GM18951 (cell line): ENCODE data around the gene WNT4.

ENCODE experiments used
- POLR2A ChIP-seq: IDR thresholded peaks from 4 replicates; pipeline ENCODE4 v1.6.1; 2011; ENCODE audit warnings: mild to moderate bottlenecking; ENCODE audit not compliant: insufficient read length, insufficient read depth; ENCODE audit errors: extremely low read depth
- in situ Hi-C: fragments of 300-500 bp; cut with MboI; formaldehyde crosslinking; loops from one replicate; pipeline ENCODE4 v1.12.0; 2022; ENCODE audit warnings: low sequenced_read_pairs, mixed read lengths, inconsistent platforms; ENCODE audit not compliant: unreplicated experiment

The WNT4 gene

DNA sequence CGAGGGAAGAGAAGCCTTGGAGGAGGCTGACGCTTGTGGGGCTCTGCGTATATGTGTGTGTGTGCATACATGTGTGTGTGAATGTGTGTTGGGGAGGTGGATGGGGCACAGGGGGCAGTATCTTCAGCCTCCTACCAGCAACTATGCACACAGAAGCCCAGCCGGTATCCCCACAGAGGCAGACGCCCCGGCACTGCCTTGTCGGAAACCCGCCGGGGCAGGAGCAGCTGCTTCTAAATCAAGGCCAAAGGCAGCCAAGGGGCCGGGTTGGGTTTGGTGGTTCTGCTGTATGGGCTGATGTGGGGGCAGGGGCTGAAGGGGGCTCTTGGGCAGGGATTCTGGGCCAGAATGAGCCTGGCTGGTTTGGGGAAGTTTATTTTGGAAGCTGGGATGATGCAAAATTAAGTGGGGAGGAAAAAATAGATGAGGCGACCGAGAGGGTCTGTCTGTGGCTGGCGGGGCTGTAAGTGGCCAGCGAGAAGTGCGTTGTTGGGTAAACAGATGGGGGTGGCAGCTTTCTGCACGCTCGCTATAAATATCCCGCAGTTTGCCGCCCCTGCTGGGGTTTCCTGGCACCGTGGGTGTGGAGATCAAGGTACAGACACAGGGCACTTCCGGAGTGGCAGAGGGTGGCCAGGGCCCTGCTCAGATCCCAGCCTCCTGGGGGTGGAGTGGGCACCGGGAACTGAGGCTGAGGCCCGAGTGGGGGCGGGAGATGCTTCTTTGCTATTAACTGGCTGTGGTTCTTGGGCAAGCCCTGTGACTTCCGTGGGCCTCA is 11.0 kb upstream of the WNT4 start:
- in situ Hi-C loops, result no loop called here

DNA sequence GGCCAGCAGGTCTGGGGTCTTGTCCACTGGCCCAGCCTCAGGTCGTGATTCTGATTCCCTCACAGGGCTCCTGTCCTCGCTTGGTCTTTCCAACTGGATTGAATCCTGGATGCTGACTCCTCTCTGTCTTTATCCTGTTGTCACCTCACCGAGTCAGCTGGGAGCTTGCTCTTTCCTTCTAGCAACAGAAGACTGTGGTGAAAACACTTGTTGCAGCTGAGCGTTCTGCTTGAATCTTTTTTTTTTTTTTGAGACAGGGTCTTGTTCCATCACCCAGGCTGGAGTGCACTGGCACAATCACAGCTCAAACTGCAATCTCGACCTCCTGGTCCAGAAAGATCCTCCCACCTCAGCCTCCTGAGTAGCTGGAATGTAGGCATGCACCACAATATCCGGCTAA is 8.0 kb upstream of the WNT4 start:
- in situ Hi-C loops, result no loop called here
- no peak for TF ChIP-seq POLR2A

More for the DNA sequence above, 11.0 kb upstream of the WNT4 start:
- no peak for TF ChIP-seq POLR2A

DNA sequence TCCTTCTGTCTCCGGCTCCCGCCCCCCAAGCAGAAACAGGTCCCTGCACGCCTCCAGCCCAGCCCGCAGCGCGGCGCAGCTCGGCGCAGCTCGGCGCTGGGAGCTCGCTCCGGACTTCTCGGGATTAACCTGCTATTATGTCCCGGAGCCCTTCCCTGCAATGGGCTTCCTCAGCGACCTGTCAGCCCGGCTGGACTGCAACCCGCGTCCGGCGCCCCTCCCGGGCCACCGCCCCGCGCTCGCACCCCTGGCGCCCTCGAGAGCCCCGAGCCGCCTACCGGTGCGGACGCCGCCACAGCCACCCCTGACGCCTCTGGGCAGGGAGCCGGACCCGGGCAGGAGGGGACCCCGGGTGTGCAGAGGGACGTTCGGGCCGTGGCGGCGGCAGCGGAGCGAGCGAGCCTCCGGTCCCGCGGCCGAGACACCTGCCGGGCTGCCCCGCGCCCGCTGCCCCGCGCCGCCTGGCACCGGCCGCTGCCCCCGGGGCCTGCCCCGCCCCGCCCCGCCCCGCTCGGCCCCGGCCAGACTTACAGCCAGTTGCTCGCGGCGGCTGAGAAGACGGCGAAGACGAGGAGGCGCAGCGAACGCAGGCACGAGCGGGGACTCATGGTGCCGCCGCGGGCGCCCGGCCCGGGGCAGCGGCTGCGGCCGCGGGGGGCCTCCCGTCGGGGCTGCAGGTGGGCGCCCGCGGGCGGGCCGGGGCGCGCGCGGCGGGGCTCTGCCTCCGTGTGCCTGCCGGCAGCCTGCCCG is 407 bp downstream of the WNT4 start:
- in situ Hi-C loops, result loop anchor here (25.0 kb wide), 1 partner anchor 270 kb away; no protein-coding TSS in a partner anchor
- no peak for TF ChIP-seq POLR2A

- in situ Hi-C loops, result loop anchor here (25.0 kb wide), 1 partner anchor 271 kb away; no protein-coding TSS in a partner anchor
These were observed 1.2 kb downstream of the WNT4 start for GRCh38 chr1:22141554-22142314.

DNA sequence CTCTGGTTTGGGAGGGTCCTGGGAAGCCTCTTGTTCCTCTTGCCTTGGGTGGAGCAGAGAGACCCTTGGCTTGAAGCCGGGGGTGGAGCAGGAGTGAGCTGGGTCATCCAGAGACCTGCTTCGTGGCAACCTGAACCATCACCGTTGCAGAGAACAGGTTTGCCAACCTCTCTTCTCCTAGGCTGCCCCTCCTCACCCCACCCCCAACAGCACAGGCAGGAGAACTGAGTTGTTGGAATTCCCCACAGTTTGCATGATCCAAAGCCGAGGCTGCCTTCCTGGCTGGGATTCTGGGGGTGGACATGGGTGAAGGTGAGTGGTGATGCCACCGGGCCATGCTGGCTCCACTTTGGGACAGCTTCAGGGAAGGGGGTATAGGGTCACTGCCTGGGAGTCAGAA is 2.2 kb downstream of the WNT4 start:
- in situ Hi-C loops, result loop anchor here (25.0 kb wide), 1 partner anchor 272 kb away; no protein-coding TSS in a partner anchor
- TF ChIP-seq POLR2A, result no peak

More at GRCh38 chr1:22141554-22142314, 1.2 kb downstream of the WNT4 start:
- no peak for TF ChIP-seq POLR2A

DNA sequence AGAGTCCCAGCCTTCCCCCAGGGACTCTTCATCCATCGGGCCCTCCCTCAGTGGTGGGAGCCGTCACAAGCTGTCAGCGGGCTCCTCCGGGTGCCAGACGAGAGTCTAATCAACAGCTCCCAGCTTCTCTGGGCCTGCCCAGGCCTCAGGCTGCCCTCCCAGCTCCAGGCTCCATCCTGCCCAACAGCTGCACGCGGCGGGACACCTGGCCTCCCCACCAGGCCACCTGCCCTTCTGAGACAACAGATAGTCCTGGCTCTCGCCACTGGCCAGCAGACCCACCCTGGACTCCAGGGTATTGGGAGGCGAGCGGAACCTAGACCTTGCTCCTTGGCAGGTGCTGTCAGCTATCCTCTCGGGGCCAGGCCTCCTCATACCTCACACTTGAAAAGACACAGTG is 3.1 kb downstream of the WNT4 start:
- no peak for TF ChIP-seq POLR2A
- in situ Hi-C loops, result loop anchor here (25.0 kb wide), 1 partner anchor 272 kb away; no protein-coding TSS in a partner anchor

DNA sequence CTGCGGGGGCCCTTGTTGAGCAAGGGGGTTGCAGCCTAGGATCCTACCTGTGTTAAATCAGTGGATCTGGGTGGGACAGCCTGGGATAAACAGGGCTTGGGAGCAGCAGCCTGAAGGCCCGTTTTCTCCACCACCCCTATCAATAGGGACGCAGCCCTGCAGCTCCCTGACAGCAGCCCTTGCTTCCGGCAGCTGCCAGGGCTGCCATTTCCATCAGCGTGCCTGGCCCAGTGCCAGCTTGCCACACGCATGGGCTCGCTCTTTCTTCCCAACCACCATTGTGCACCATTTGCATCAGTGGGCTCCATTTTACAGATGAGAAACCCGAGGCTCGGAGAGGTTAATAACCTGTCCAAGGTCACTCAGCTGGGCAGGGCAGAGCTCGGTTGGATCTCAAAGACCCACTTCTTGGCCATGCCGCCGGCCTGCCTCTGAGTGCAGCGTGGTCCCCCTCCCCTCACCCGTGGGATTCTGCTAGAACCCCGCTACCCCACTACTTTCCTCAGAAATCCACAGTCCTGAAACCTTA is 3.8 kb downstream of the WNT4 start:
- in situ Hi-C loops, result loop anchor here (25.0 kb wide), 1 partner anchor 273 kb away; no protein-coding TSS in a partner anchor
- no peak for TF ChIP-seq POLR2A

- in situ Hi-C loops, result loop anchor here (25.0 kb wide), 1 partner anchor 275 kb away; no protein-coding TSS in a partner anchor
- no peak for TF ChIP-seq POLR2A
These were observed 5.7 kb downstream of the WNT4 start for GRCh38 chr1:22137004-22137720.

- TF ChIP-seq POLR2A, result no peak
- in situ Hi-C loops, result loop anchor here (25.0 kb wide), 1 partner anchor 278 kb away; no protein-coding TSS in a partner anchor
These were observed 9.0 kb downstream of the WNT4 start for GRCh38 chr1:22133931-22134324.

DNA sequence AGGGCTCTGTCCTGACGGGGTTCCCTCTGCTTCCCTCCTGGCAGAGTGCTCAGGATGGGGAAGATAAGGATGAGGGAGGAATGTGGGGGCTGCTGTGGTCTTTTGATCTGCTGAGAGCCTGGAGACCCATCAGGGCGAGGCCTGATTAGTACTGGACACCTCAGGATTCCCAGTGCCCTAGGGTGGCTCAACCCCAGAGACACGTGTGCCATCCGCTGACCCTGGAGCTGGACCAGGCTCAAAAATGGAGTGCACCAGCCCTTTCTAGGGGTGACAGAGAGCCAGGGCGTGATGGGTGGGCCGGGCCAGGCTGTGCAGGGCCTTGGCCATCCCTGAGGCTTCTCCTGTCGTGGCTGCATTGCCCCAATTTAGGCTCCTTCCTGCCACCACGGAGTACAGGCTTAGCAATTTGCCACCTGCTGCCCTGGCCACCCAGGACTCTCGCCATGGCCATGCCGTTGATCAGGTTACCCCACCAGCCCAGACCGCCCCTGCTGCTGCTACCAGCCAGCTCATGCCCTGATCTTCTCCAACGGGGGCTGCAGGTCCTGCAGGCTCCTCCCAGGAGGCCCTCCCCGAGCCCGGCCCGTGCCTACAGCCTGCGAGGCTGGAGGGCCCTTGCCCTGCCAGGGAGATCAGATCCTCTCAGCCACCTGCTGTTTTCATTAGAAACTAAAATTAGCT is 9.5 kb downstream of the WNT4 start:
- in situ Hi-C loops, result loop anchor here (25.0 kb wide), 1 partner anchor 279 kb away; no protein-coding TSS in a partner anchor
- no peak for TF ChIP-seq POLR2A

DNA sequence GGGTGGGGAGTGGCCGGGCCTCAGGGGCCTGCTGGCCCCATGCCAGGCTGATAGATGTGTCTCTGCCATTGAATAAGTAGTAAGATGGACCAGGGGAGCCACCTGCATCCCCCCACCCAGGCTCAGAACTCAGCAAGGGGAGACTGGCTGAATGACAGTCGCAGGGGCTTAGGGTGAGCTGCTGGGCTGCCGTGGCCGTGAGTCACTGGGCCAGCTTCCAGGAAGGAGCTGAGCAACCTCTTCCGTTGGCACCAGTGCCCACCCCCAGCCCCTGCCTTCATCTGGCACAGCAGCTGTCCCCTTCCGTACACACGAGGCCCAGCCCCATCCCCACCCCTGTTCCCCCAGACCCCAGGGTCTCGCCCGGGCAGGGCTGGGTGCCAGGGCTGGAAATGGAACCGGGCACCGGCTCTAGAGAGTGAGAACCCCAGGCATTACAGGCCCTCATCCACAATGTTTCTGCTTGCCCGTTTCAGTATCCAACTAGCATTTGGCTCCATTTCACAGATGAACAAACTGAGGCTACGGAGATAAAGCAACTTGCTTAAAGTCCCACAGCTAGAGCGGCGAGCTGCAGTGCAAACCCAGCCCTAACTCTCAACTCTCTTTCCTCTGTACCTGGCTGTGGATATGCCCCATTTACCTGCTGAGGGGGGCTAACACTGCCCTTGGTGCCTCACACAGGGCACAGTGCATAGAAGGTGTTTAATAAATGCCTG is 10.2 kb downstream of the WNT4 start:
- in situ Hi-C loops, result loop anchor here (25.0 kb wide), 1 partner anchor 280 kb away; no protein-coding TSS in a partner anchor
- TF ChIP-seq POLR2A, result no peak

GRCh38 chr1:22131875-22132486 is 10.9 kb downstream of the WNT4 start:
- no peak for TF ChIP-seq POLR2A
- in situ Hi-C loops, result loop anchor here (25.0 kb wide), 1 partner anchor 280 kb away; no protein-coding TSS in a partner anchor
